ENCODE measurements around the gene PARP15. TPM values are rescaled to one million over a fixed set of nuclear protein-coding genes. Genes with fewer than 3 reads are reported as not detected.

The PARP15 gene
- total and polyA plus RNA-seq, 2 donors (not counting 1 experiment from before 2014, with no cell fraction given): 0.62 to 1.2 TPM

GRCh38 chr3:122580470-122580869, 3.0 kb downstream of the PARP15 start:
- H3K27ac ChIP-seq (ENCODE audit: insufficient read depth, low read length): no peak overlapping the region
- no peak overlapping the region for H3K9ac ChIP-seq (ENCODE audit: insufficient read depth, low read length)
- no peaks in the 10 kb centered on the region for H3K27me3 ChIP-seq (ENCODE audit: control insufficient read depth, insufficient read depth, low read length)
- no peaks in the 10 kb centered on the region for H4K20me1 ChIP-seq (ENCODE audit: control insufficient read depth, extremely low read depth, insufficient read depth, low read length)
- H3K4me2 ChIP-seq (ENCODE audit: extremely low read depth, insufficient read depth, low read length): no peak overlapping the region
- no peak overlapping the region for H3K4me3 ChIP-seq (replicated peaks in 1 of 4; ENCODE audit: control extremely low read depth in 1 of 4, insufficient read depth in 1 of 4, low read depth in 3 of 4, low read length in 4 of 4)
- no peaks in the 10 kb centered on the region for H3K9me3 ChIP-seq (ENCODE audit: control insufficient read depth, insufficient read depth, low read depth, low read length)
- H3K36me3 ChIP-seq (ENCODE audit: control insufficient read depth, insufficient read depth, low read length): no peaks in the 10 kb centered on the region
- no peaks in the 10 kb centered on the region for H3K4me1 ChIP-seq (ENCODE audit: control insufficient read depth, extremely low read depth, insufficient read depth, low read length)
- no peaks in the 10 kb centered on the region for H3K79me2 ChIP-seq (ENCODE audit: control insufficient read depth, insufficient read depth, low read length)
- H2AFZ ChIP-seq (ENCODE audit: low read length): no peak overlapping the region
- DNase-seq (ENCODE audit: low read depth in 2 of 2): no peak
- TF ChIP-seq CTCF (conservative IDR thresholded peaks at IDR 0.05 in 1 of 2, IDR thresholded peaks at IDR 0.05 in 1 of 2; ENCODE audit: low read depth in 1 of 2, low read length in 2 of 2) (no peak), EZH2 (IDR thresholded peaks at IDR 0.05; ENCODE audit: low read length, missing control alignments) (no peak)

- no peak overlapping the region for H3K9ac ChIP-seq (ENCODE audit: insufficient read depth, low read length)
- no peaks in the 10 kb centered on the region for H3K36me3 ChIP-seq (ENCODE audit: control insufficient read depth, insufficient read depth, low read length)
- H4K20me1 ChIP-seq (ENCODE audit: control insufficient read depth, extremely low read depth, insufficient read depth, low read length): no peaks in the 10 kb centered on the region
- H3K4me2 ChIP-seq (ENCODE audit: extremely low read depth, insufficient read depth, low read length): no peak overlapping the region
- H3K4me3 ChIP-seq (replicated peaks in 1 of 4; ENCODE audit: control extremely low read depth in 1 of 4, insufficient read depth in 1 of 4, low read depth in 3 of 4, low read length in 4 of 4): no peak overlapping the region
- no peaks in the 10 kb centered on the region for H3K27me3 ChIP-seq (ENCODE audit: control insufficient read depth, insufficient read depth, low read length)
- H3K79me2 ChIP-seq (ENCODE audit: control insufficient read depth, insufficient read depth, low read length): no peaks in the 10 kb centered on the region
- TF ChIP-seq EZH2 (IDR thresholded peaks at IDR 0.05; ENCODE audit: low read length, missing control alignments): no peak
- TF ChIP-seq CTCF (conservative IDR thresholded peaks at IDR 0.05 in 1 of 2, IDR thresholded peaks at IDR 0.05 in 1 of 2; ENCODE audit: low read depth in 1 of 2, low read length in 2 of 2): no peak
- no peak overlapping the region for H2AFZ ChIP-seq (ENCODE audit: low read length)
- H3K9me3 ChIP-seq (ENCODE audit: control insufficient read depth, insufficient read depth, low read depth, low read length): no peaks in the 10 kb centered on the region
- no peak for DNase-seq (ENCODE audit: low read depth in 2 of 2)
- no peaks in the 10 kb centered on the region for H3K4me1 ChIP-seq (ENCODE audit: control insufficient read depth, extremely low read depth, insufficient read depth, low read length)
- no peak overlapping the region for H3K27ac ChIP-seq (ENCODE audit: insufficient read depth, low read length)
Measured at GRCh38 chr3:122581622-122582021, 4.2 kb downstream of the PARP15 start.

- DNase-seq (ENCODE audit: low read depth in 2 of 2): no peak
- no peaks in the 10 kb centered on the region for H3K27me3 ChIP-seq (ENCODE audit: control insufficient read depth, insufficient read depth, low read length)
- H4K20me1 ChIP-seq (ENCODE audit: control insufficient read depth, extremely low read depth, insufficient read depth, low read length): no peaks in the 10 kb centered on the region
- H2AFZ ChIP-seq (ENCODE audit: low read length): no peak overlapping the region
- no peaks in the 10 kb centered on the region for H3K9me3 ChIP-seq (ENCODE audit: control insufficient read depth, insufficient read depth, low read depth, low read length)
- H3K4me3 ChIP-seq (replicated peaks in 1 of 4; ENCODE audit: control extremely low read depth in 1 of 4, insufficient read depth in 1 of 4, low read depth in 3 of 4, low read length in 4 of 4): no peak overlapping the region
- no peaks in the 10 kb centered on the region for H3K79me2 ChIP-seq (ENCODE audit: control insufficient read depth, insufficient read depth, low read length)
- H3K4me2 ChIP-seq (ENCODE audit: extremely low read depth, insufficient read depth, low read length): no peak overlapping the region
- TF ChIP-seq CTCF (conservative IDR thresholded peaks at IDR 0.05 in 1 of 2, IDR thresholded peaks at IDR 0.05 in 1 of 2; ENCODE audit: low read depth in 1 of 2, low read length in 2 of 2): no peak
- no peak for TF ChIP-seq EZH2 (IDR thresholded peaks at IDR 0.05; ENCODE audit: low read length, missing control alignments)
- no peak overlapping the region for H3K9ac ChIP-seq (ENCODE audit: insufficient read depth, low read length)
- no peak overlapping the region for H3K27ac ChIP-seq (ENCODE audit: insufficient read depth, low read length)
- H3K4me1 ChIP-seq (ENCODE audit: control insufficient read depth, extremely low read depth, insufficient read depth, low read length): no peaks in the 10 kb centered on the region
- H3K36me3 ChIP-seq (ENCODE audit: control insufficient read depth, insufficient read depth, low read length): no peaks in the 10 kb centered on the region
Measured at GRCh38 chr3:122582390-122582789, 4.9 kb downstream of the PARP15 start.
